GM21381 (cell line): ENCODE measurements around the gene TMEM238L.

Experiments
- ATAC-seq: cut with Tn5 transposase; IDR thresholded peaks from one replicate; pipeline ENCODE4 v1.9.1; 2021; ENCODE audit warnings: mild to moderate bottlenecking, moderate library complexity; ENCODE audit not compliant: unreplicated experiment

Gene TMEM238L

GRCh38 chr17:10805911-10806310 is 2.0 kb upstream of the TMEM238L start:
- ATAC-seq, result no peak

- ATAC-seq, result no peak
Measured at GRCh38 chr17:10804546-10804945, 647 bp upstream of the TMEM238L start.

GRCh38 chr17:10803350-10803749 is 549 bp downstream of the TMEM238L start:
- no peak for ATAC-seq

- no peak for ATAC-seq
Measured at GRCh38 chr17:10802496-10803284, 1.2 kb downstream of the TMEM238L start.

DNA sequence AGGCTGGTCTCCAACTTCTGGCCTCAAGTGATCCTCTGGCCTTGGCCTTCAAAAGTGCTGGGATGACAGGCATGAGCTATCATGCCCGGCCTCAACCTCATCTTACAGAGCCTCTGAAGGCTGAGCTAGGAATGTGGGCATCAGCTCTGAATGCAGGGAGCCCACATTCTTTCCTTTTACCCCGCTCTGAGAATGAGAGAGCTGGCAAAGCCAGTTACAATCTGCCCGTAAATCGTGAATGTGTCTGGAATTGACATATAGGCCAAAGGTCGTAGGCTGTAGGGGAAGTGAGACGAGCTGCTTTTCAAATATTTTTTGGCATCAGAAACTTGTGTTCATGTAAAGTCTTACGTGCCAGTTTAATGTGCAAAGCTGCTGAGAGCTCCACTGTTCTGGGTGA is 4.5 kb downstream of the TMEM238L start:
- ATAC-seq, result no peak

DNA sequence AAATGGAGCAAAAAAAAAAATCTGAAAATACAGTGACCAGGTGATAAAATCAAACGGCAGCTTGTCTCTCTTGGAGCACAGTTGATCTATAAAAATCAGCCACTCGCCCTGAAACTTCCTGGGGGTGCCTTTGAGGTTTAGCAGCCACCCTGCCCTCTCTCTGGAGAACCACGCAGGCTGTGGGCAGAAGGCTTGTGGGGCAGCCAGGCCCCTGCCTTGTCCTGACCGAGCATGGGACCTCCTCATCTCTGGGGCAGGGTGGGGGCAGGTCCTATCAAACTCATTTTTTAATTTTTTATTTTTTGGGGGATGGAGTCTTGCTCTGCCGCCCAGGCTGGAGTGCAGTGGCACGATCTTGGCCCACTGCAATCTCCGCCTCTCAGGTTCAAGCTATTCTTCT is 5.0 kb downstream of the TMEM238L start:
- no peak for ATAC-seq

DNA sequence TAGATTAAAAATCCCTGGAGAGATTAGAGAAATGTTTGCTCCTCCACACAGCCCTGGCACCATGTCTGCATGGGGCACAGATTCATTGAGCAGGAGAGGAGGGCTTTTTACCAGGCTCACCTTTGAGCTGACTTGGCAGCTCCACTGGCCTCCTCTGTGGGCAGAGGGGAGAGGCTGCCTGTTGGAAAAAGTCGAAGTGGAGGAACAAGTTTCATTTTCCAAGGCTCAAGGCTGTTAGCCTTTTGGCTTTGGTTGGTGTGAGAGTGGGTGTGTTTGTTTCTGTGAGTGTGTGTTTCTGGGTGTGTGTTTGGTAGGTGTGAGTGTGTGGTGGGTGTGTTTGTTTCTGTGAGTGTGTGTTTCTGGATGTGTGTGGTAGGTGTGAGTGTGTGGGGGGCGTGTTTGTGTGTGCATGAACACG is 5.6 kb downstream of the TMEM238L start:
- ATAC-seq, result no peak

DNA sequence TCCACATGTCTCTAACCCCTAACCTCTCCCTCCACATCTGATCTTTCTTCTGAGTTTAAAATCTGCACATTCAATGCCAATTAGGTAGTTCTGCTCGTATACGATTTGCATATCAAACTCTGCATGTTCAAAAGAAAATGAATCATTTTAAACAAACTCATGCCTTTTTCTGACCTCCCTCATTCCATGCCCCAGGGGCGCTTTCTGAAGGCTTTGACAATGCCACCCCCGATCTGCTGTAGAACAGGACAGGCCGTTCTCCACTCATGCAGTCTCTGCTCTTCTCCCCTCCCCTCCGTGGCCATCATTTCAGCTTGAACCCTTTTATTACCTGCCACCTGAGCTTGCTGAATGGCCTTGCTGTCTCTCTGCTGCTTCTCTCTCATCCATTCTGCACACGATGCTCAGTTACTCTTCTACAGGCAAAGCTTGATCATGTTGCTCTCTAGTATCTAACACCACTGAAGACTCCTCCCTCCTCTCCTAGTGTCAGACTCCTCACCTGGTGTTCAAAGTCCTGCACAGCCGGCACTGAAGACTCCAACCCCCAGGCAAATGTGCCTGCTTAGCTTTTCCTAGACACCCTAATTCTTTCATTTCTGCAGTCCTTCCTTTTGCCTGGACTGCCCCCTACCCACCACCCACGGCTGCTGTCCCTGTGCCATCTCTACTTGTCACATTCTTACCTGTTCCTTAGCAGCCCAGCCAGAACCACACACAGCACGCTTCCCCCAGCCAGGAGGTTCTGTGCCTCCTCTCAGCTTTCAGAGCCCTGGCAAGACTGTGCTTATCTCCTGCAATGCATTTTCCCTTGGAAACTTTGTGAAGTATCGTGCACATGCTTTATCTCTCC is 6.2 kb downstream of the TMEM238L start:
- ATAC-seq, result no peak

- no peak for ATAC-seq
Measured at GRCh38 chr17:10793816-10794215, 10.1 kb downstream of the TMEM238L start.

- ATAC-seq, result no peak
Measured at GRCh38 chr17:10793256-10793655, 10.6 kb downstream of the TMEM238L start.

GRCh38 chr17:10792151-10792550 is 11.7 kb downstream of the TMEM238L start:
- ATAC-seq, result no peak

DNA sequence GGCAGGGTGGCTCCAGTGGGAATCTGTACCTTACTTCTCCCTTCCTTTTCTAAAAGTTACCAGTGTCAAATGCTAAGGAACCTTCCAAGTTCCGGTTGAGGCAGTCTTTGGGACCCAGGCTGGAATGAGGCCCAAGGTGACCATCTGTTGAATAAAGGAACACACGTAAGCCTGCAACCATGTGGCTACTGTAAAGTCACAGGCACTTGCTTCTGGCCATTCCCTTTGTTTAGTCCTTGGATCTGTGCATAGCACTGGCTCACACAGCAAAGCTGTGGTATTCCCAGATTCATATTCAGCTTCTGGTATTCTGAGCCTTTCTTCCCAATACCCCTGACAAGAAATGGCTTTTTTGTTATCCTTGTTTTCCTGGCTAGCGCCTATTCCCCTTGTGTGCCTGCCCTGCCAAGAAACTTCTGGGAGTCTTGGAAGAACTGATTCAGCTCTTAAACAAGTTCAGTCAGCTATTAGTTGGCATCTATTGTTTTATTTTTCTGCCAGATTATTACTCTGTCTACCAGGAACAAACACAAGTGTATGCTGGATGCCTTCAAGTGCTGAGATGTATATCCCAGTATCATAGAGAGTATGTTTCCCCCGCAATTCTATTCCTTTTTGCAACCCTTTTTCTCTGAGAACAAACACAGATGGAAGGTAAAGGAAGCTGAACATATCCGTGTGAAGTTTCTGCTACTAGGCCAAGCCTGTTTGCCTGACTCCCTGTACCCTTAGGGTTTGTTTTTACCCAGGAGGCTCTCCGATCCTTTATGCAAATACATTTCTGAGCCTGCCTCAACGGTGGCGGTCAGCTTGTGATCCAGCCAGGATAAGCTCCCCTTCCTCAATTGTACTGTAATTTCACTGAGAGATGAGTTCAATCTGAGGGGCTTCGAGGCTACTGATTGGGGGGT is 13.2 kb downstream of the TMEM238L start:
- no peak for ATAC-seq

DNA sequence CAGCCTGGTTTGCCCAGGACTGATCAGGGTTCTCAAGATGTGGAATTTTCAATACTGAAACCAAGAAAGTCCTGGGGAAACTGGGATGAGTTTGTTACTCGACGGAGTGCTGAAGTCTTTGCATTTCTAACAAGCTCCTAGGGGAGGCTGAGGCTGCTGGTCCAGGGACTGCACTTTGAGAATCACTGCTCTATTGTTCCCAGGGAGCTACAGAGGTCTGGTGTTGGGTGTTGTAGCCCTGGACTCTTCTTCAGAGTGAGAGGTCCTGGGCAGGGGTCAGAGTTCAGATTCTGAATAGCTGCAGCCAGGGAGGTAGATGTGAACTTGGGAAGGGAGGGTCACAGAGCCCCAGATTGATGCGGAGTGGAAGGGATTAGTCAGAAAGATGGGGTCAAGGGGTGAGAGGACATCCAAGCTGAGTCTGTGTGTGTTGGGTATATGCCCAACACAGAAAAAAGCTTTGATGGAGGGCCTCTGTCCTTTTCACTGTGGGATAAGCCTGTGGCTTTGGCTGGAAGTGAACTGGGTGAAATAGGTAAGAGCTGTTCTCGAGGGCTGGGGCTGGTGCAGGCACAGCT is 14.1 kb downstream of the TMEM238L start:
- no peak for ATAC-seq

DNA sequence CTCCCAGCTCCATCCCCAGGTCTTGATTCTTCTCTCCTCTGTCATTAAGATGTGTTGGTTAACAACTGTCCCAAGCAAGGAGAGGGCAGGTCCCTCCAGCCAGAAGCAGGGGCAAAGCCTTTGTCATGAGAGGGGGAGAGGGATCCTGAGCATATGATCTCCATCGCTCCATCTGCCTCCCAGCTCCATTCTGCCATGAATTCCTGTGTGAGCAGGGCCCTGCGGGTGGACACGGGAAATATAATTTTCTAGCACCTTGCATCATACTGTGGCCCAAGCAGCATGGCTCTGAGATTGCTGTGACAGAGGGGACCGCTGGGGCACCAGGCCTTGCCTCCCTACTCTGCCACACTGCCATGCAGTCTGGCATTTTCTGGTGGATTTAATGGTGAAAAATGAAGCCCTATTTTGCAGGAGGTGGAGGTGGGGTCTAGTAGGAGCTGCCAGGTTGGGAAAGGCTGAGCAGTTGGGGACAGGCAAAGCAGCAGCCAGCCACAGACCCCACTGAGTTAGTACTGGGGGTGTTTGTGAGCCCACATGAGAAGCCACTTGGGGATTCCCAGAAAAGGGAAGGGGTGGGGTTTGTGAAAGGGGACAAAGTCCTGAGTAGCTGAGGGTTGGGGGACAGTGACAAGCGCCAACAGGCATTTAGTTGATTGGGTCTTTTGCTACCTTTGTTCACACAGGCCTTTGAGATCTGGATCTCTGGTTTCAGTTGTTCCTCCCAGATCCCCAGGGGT is 16.4 kb downstream of the TMEM238L start:
- ATAC-seq, result no peak

DNA sequence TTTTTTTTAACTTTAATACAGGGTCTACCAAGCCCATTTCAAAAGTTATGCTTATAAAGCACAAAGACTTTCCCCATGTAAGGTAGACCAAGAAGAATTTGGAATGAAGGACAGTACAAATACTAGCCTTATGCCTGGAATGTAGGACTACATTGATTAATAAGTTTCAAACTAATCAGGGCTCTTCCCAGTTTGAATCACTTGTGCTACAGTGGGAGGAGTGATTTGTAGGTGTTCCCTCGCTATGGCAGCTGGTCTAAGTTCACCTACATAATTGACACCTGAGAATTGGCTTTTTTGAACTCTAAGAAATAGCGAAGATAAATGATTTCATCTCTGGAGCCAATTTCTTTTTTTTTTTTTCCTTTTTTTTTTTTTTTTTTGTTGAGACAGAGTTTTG is 18.6 kb downstream of the TMEM238L start:
- ATAC-seq, result no peak

GRCh38 chr17:10779609-10780008 is 24.3 kb downstream of the TMEM238L start:
- ATAC-seq, result no peak

DNA sequence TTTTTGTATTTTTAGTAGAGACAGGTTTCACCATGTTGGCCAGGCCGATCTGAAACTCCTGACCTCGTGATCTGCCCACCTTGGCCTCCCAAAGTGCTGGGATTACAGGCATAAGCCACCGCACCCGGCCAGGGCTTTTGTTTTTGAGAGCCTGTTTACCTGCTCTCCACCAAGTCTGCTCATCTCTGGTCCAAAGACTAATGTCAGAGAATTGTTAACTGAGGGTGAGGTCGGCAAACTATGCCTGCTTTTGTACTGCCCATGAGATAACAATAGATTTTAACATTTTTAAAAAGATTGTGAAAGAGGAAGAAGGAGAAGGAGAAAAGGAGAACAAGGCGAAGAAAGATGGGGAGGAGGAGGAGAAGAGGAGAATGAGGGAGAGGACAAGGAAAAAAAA is 26.0 kb downstream of the TMEM238L start:
- ATAC-seq, result no peak

DNA sequence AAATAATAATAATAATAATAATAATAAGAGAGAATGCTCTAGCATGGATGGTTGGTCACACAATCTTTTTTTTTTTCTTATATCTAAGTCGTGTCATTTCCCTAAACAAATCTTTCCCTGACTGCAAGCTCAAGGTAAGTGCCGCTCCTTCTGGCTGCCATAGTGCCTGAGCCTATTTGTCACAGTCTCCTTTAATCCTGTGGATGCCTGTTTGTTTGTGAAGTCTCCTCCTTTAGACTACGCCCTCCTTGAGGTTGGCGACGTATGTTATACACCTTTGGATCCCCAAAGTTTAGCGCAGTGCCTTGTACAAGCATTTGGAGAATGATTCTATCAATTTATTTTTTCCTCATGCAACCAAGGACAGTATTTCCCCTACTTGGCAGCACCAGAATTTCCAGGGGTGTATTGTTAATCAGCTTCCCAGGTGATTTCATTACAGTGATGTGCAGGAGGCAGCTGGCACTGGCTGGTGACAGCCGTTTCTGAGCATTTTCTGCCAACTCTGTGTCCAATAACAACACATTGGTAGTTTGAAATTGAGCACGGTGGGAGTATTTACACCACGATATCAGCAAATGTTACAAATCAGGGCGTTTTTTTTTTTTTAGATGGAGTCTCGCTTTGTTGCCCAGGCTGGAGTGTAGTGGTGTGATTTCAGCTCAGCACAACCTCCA is 26.6 kb downstream of the TMEM238L start:
- ATAC-seq, result no peak

- ATAC-seq, result no peak
Measured at GRCh38 chr17:10776381-10776780, 27.5 kb downstream of the TMEM238L start.
